Adrenal gland (tissue), 12 donors: Measurements from ENCODE around the gene FSIP2. TPM values are rescaled to one million over a fixed set of nuclear protein-coding genes. Genes with fewer than 3 reads are reported as not detected.

ENCODE experiments used
- DNase-seq, 7 donors: peaks; one replicate each; pipeline ENCODE4 v3.0.0-alpha.2; 2019 to 2020
- H3K27ac ChIP-seq, 5 donors: fragments of 200-600 bp; sonication (generic) in 4 of 5; 1 replicate in 3 of 5; 2 replicates in 2 of 5; pipeline versions ENCODE4 v1.5.1 to v1.8.0; 2016 to 2020; ENCODE audit warnings: mild to moderate bottlenecking in 1 of 5
- H3K27me3 ChIP-seq: fragments of 200-600 bp; 2 replicates; pipeline ENCODE4 v1.8.0; 2021
- H3K36me3 ChIP-seq, 2 donors: fragments of 200-600 bp; replicated peaks in 1 of 2; 1 replicate in 1 of 2; 2 replicates in 1 of 2; pipeline versions ENCODE4 v1.5.1 to v1.8.0; 2018 to 2022
- H3K4me1 ChIP-seq, 2 donors: fragments of 200-600 bp; replicated peaks in 1 of 2; 1 replicate in 1 of 2; 2 replicates in 1 of 2; pipeline versions ENCODE4 v1.5.1 to v1.8.0; 2018 to 2021
- H3K4me3 ChIP-seq, 4 donors: fragments of 200-600 bp; sonication (generic) in 3 of 4; one replicate each; pipeline ENCODE4 v1.5.1; 2016 to 2018
- H3K9me3 ChIP-seq, 3 donors: fragments of 200-600 bp; sonication (generic) in 1 of 3; replicated peaks in 1 of 3; 1 replicate in 2 of 3; 2 replicates in 1 of 3; pipeline versions ENCODE4 v1.5.1 to v1.8.0; 2016 to 2021
- CTCF ChIP-seq, 6 experiments: fragments of 450-650 bp in 4 of 6; fragments of 200-600 bp in 2 of 6; sonication (generic) in 1 of 6; IDR thresholded peaks; 1 replicate in 5 of 6; 2 replicates in 1 of 6; pipeline versions ENCODE4 v1.5.1 to v1.8.0; 2016 to 2021; ENCODE audit warnings: antibody characterized with exemption in 6 of 6, mild to moderate bottlenecking in 2 of 6, moderate library complexity in 1 of 6
- POLR2A ChIP-seq, 2 donors: fragments of 450-650 bp; IDR thresholded peaks; one replicate each; pipeline ENCODE4 v1.6.1; 2017; ENCODE audit warnings: antibody characterized with exemption in 2 of 2, mild to moderate bottlenecking in 2 of 2, moderate library complexity in 1 of 2
- WGBS, 4 donors: extraction: QIAGEN DNeasy Blood & Tissue Kit in 2 of 4; methylation state at CpG; one replicate each; pipeline versions ENCODE4 v1.1.5 to v1.1.7; 2013 to 2017; 5-methylcytosine and 5-hydroxymethylcytosine counted together
- intact Hi-C, 2 donors: fragments of 100-400 bp; cut with DNase I; formaldehyde crosslinking; loops; one replicate each; pipeline versions ENCODE4 v1.14.1 to v1.15.0; 2022 to 2023
- polyA plus RNA-seq, 3 donors: library from polyadenylated mRNA; stranded (reverse); fragments of 200-250 nt in 2 of 3; fragments of 350-450 nt in 1 of 3; fragmentation: Illumina TruSeq in 1 of 3; extraction: RNeasy Lipid Tissue Mini Kit (QIAGEN cat#74804) in 1 of 3; gene quantifications; one replicate each; pipeline ENCODE4 v1.2.3, GENCODE V29; 2013 to 2014
- total RNA-seq, 9 donors: library from RNA; depleted of rRNA in 4 of 9; stranded (reverse); fragments of >200 nt in 4 of 9; fragments of 120-200 nt in 1 of 9; fragmentation: NEBNext Ultra II Directional in 1 of 9; extraction: Animal tissue kit (Norgen Biotek cat#: 25700) in 1 of 9; gene quantifications; one replicate each; pipeline versions ENCODE4 v1.1.0 to v1.2.4, GENCODE V29; 2013 to 2023
- donor health status: healthy with polysubstance abuse.
- donor health status: Bipolar disorder and iron deficiency.
- donor health status: DM: yes; HTN: yes; CAD: no.
- donor health status: DM: no; HTN: no; CAD: no.
- donor health status: DM: no; HTN: no; CAD: no.
- donor health status: DM: yes; HTN: yes; CAD: no.

The FSIP2 gene
- total and polyA plus RNA-seq, 12 donors: 0.06 to 3.0 (median 0.73) TPM

- H3K36me3 ChIP-seq: no peaks in the 10 kb centered on the region
- H3K27me3 ChIP-seq: no peaks in the 10 kb centered on the region
- H3K4me1 ChIP-seq: no peaks in the 10 kb centered on the region
- no peak for TF ChIP-seq POLR2A (IDR thresholded peaks at IDR 0.05)
- no peak for TF ChIP-seq CTCF (IDR thresholded peaks at IDR 0.05)
- no peak for DNase-seq
- no peak overlapping the region for H3K4me3 ChIP-seq
- WGBS, 4 donors: 79 to 93% (median 87%) methylated on average over 2 of the region's 2 CpGs
- intact Hi-C loops: no loop called here
- H3K9me3 ChIP-seq: no peaks in the 10 kb centered on the region
- H3K27ac ChIP-seq: no peak overlapping the region
Measured at GRCh38 chr2:185785851-185786473, 47.4 kb downstream of the FSIP2 start.

DNA sequence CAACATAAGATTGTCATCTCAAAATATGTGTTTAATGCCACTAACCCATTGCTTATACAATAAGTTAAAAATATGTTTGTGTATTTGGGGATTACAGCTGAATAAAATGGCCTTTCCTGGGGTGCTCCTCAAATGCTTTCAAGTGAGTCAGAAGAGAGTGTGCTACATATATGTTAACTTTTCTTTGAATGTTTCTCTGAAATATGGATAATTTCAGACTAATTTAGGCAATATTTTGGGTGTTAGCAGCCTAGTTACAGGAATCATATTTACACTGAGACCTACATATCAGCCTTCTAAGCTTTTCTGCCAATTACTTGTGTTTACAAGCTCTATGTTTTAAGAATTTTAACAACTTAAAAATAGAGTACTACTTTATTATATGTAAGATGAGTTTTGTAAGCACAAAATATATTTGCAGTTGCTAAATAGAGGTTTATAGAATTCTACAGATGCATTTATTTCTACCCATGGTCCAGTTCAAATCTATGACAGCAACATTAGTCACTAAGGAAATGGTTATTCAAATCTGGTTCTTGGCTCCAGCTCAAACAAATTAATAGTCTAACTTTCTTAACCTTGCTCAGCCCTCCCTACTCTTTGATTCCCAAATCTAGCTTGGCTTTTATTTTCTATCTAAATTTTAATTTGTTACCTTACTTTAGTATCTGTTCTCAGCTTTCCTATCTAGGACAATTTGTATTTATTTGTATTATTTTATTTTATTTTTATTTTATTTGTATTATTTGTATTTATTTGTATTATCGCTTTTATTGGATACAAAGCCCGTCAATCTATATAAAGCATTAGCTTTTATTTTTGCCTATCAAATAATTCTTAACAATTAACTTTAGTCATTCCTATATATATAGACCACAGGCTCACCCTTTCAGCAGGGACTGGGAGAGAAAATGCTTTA lies 48.9 kb downstream of the FSIP2 start:
- no peak overlapping the region for H3K4me3 ChIP-seq
- no peak for DNase-seq
- no peaks in the 10 kb centered on the region for H3K9me3 ChIP-seq
- H3K27me3 ChIP-seq: no peaks in the 10 kb centered on the region
- H3K4me1 ChIP-seq: no peaks in the 10 kb centered on the region
- 97 to 98% (median 97%) methylated on average over 2 of the region's 2 CpGs for WGBS, 4 donors
- TF ChIP-seq POLR2A (IDR thresholded peaks at IDR 0.05) (no peak), CTCF (IDR thresholded peaks at IDR 0.05) (no peak)
- no peak overlapping the region for H3K27ac ChIP-seq
- no peaks in the 10 kb centered on the region for H3K36me3 ChIP-seq
- intact Hi-C loops: no loop called here

DNA sequence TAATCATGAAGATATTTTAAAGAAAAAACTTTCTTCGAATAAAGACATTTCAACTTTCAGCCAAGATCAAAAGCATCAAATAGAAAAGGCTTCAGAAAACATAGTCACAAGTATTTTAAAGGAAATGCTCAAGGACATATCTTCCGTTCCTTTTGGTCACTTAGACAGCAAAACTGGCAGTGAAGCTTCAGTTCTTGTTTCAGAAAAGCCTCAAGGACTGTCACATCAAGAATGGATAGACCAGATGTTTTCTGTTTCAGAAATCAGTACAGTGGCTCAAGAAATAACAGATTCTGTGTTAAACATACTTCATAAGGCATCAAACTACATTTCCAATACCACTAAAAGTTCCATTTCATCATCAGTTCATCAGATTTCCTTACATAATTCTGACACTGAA lies 51.8 kb downstream of the FSIP2 start:
- Histone ChIP-seq H3K27me3 (no peaks in the 10 kb centered on the region), H3K4me1 (no peaks in the 10 kb centered on the region), H3K4me3 (no peak overlapping the region), H3K27ac (no peak overlapping the region), H3K36me3 (no peaks in the 10 kb centered on the region), H3K9me3 (no peaks in the 10 kb centered on the region)
- 50 to 58% (median 53%) methylated on average over 2 of the region's 2 CpGs for WGBS, 4 donors
- no peak for TF ChIP-seq CTCF (IDR thresholded peaks at IDR 0.05)
- no peak for TF ChIP-seq POLR2A (IDR thresholded peaks at IDR 0.05)
- intact Hi-C loops: no loop called here
- DNase-seq: no peak

DNA sequence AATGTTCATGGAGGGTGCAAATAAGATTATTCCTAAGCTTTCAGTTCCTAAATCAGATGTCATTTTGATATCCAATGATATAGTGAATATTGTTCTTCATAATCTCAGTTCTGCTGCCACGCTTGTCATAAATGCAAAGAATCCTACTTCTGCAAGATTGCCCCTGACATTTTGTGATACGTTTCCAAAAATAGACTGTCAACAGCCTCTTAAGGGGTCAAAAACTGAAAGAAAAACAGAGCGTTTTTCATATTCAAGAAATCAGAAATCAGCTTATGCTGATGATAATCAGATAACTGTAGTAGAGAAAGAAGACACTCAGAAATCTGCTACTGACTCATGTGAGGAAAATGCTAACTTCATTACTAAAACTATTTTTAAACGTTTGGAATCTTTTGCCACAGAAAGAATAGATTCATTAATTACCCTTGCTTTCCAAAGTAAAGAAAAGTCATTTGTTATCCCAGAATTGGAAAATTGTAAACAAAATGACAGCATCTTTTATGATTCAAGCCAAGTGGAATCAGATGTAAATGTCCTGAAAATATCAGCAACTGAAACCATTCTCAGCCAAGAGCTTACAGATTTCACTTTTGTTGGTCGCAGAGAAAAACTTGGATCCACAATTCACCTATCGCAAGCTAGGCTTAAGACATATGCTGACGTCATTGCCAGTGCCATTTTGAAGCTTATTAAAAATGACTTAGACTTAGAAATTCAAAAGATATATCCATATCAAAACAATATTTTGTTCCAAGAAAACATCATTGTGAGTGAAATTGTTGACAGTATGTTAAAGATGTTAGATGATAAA lies 55.1 kb downstream of the FSIP2 start:
- Histone ChIP-seq H3K27me3 (no peaks in the 10 kb centered on the region), H3K4me3 (no peak overlapping the region), H3K27ac (no peak overlapping the region), H3K36me3 (no peaks in the 10 kb centered on the region), H3K9me3 (peaks cover 0 to 4% (median 0%) of the 10 kb centered on the region in 3 donors), H3K4me1 (no peaks in the 10 kb centered on the region)
- WGBS, 4 donors: 55 to 67% (median 60%) methylated on average over 7 of the region's 7 CpGs
- intact Hi-C loops: no loop called here
- no peak for DNase-seq
- TF ChIP-seq POLR2A (IDR thresholded peaks at IDR 0.05): no peak
- TF ChIP-seq CTCF (IDR thresholded peaks at IDR 0.05): no peak
